WTC11 (cell line): Measurements from ENCODE around the gene MXRA8. TPM values are rescaled to one million over a fixed set of nuclear protein-coding genes. Genes with fewer than 3 reads are reported as not detected.

ENCODE experiments used
- ATAC-seq: fragments of 200-7000 bp; cut with Tn5 transposase; 2 replicates; pipeline ENCODE4 v1.10.0; 2021; ENCODE audit warnings: mild to moderate bottlenecking, moderate library complexity
- CTCF ChIA-PET: fragments of 300-600 bp; sonication (Branson Sonifier 250); formaldehyde crosslinking; loops from one replicate; lab custom pipeline; 2021; ENCODE audit warnings: antibody characterized with exemption; lab: Charles Lee
- POLR2A ChIA-PET: fragments of 350-600 bp; sonication (Branson Sonifier 250); formaldehyde crosslinking; loops from one replicate; lab custom pipeline; 2021; ENCODE audit warnings: antibody characterized with exemption; lab: Charles Lee
- DNase-seq: peaks from one replicate; pipeline ENCODE4 v3.0.0; 2021; ENCODE audit warnings: low spot score
- H3K27ac Mint-ChIP-seq: 2 replicates; pipeline ENCODE4 v1.8.0; 2021; ENCODE audit warnings: mixed read lengths
- H3K27me3 Mint-ChIP-seq: 2 replicates; pipeline ENCODE4 v1.8.0; 2021; ENCODE audit warnings: low read depth, mild to moderate bottlenecking, moderate library complexity, mixed read lengths
- H3K36me3 Mint-ChIP-seq: 2 replicates; pipeline ENCODE4 v1.8.0; 2021; ENCODE audit warnings: mixed read lengths
- H3K4me1 Mint-ChIP-seq: 2 replicates; pipeline ENCODE4 v1.8.0; 2022; ENCODE audit warnings: mixed read lengths
- H3K4me3 Mint-ChIP-seq: 2 replicates; pipeline ENCODE4 v1.8.0; 2021; ENCODE audit warnings: mild to moderate bottlenecking, moderate library complexity, mixed read lengths
- H3K9me3 Mint-ChIP-seq: 2 replicates; pipeline ENCODE4 v1.8.0; 2021; ENCODE audit warnings: mixed read lengths
- EMX1 ChIP-seq: fragments of 250-450 bp; sonication (Bioruptor Pico); IDR thresholded peaks from 2 replicates; pipeline ENCODE4 v1.8.0; 2021; ENCODE audit warnings: mild to moderate bottlenecking
- GABPB1 ChIP-seq: sonication (generic); formaldehyde crosslinking; IDR thresholded peaks from 2 replicates; pipeline ENCODE4 v1.8.1; 2023; ENCODE audit warnings: mild to moderate bottlenecking, missing genetic modification reagents
- NR2C2 ChIP-seq: sonication (generic); formaldehyde crosslinking; IDR thresholded peaks from 2 replicates; pipeline ENCODE4 v1.8.0; 2022; ENCODE audit warnings: mild to moderate bottlenecking, missing genetic modification reagents
- total RNA-seq: library from RNA; stranded (reverse); gene quantifications from 3 replicates; pipeline ENCODE4 v1.2.3, GENCODE V29; 2021
- TF ChIP-seq, protein P1 (sequence below): fragments of 200-600 bp; IDR thresholded peaks from 2 replicates; pipeline ENCODE4 v1.8.0; 2022; ENCODE audit warnings: antibody characterized with exemption
- TF ChIP-seq, protein P2 (sequence below): fragments of 250-450 bp; sonication (Bioruptor Pico); IDR thresholded peaks from 2 replicates; pipeline ENCODE4 v2.1.2; 2022; ENCODE audit warnings: mild to moderate bottlenecking, moderate library complexity
- TF ChIP-seq, protein P3 (sequence below): sonication (generic); formaldehyde crosslinking; IDR thresholded peaks from 2 replicates; pipeline ENCODE4 v1.8.1; 2022; ENCODE audit warnings: mild to moderate bottlenecking, moderate library complexity, missing genetic modification reagents
- TF ChIP-seq, protein P4 (sequence below): sonication (generic); formaldehyde crosslinking; IDR thresholded peaks from 2 replicates; pipeline ENCODE4 v1.8.0; 2022; ENCODE audit warnings: mild to moderate bottlenecking, missing genetic modification reagents
- TF ChIP-seq, protein P5 (sequence below): fragments of 250-450 bp; sonication (Bioruptor Pico); IDR thresholded peaks from 2 replicates; pipeline ENCODE4 v1.9.0; 2021; ENCODE audit warnings: moderate library complexity, mild to moderate bottlenecking, inconsistent platforms, borderline replicate concordance
- TF ChIP-seq, protein P6 (sequence below): fragments of 250-450 bp; sonication (Bioruptor Pico); IDR thresholded peaks from 2 replicates; pipeline ENCODE4 v1.9.0; 2021; ENCODE audit warnings: mild to moderate bottlenecking, borderline replicate concordance
- TF ChIP-seq, protein P7 (sequence below): fragments of 250-450 bp; sonication (Bioruptor Pico); IDR thresholded peaks from 2 replicates; pipeline ENCODE4 v1.8.0; 2021; ENCODE audit warnings: mild to moderate bottlenecking

MXRA8 gene
- total RNA-seq, 1 experiment from 2014 or later: 6.7 TPM

DNA sequence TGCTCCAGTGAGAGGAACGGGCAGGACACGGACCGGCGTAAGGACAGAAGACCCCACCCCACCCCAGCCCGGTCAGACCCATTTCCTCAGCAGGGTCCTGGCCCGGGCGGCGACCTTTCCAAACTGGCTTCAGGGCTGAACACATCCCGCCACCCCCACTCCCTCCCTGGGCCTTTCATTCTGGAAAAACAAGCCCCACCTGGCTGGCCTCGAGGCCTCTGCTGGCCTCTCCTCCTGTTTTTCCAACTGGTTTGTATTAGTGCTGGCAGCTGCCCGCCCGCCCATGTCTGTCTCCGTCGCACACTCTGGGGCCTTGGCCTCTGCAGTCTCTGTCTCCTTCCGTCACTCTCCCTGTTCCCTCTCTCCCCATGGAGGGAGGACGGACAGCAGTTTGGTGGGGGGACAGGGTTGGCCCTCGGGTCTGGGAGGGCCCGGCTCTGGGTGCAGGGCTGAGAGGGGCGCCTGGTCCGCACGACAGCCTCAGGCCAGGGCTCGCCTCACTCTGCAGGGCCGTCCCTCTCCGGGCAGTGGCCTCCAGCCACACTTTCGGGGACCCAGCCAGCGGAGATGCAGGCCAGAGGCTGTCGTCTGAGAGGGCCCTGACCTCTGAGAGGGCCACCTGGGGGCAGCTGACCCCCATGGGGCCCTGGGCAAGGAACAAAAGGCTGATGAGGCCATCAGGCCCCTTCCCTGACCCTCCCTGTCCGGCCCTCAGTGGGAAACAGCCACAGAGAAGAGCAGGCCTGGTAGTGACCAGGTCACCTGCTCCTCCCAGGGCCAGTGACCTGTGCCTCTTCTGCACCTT, 1.5 kb upstream of the MXRA8 start:
- no peak for ATAC-seq

DNA sequence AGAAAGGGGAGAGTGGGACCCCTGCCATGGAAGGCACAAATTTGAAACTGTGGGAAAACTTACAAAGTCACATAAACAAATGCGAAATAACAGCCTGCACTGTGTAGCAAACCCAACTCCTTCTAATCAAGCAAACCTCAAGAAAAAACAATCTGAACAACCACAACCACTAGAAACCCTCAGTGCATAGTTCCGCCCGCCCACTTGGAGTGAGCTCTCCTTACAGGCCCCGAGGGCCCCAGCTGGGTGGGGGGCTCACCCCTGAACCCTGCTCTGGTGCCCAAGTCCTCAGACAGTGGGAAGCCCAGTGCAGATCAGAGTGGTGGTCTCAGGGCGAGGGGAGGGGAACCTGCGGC, 931 bp upstream of the MXRA8 start:
- ChIA-PET POLR2A (no interaction called here), CTCF (interaction anchor here (1.9 kb wide), 1 partner anchor 12 kb away, joined by 8 read pairs; no protein-coding TSS in a partner anchor)
- DNase-seq: no peak
- H3K4me1 Mint-ChIP-seq: peaks cover 21% of the 10 kb centered on the region
- TF ChIP-seq, protein P1, sequence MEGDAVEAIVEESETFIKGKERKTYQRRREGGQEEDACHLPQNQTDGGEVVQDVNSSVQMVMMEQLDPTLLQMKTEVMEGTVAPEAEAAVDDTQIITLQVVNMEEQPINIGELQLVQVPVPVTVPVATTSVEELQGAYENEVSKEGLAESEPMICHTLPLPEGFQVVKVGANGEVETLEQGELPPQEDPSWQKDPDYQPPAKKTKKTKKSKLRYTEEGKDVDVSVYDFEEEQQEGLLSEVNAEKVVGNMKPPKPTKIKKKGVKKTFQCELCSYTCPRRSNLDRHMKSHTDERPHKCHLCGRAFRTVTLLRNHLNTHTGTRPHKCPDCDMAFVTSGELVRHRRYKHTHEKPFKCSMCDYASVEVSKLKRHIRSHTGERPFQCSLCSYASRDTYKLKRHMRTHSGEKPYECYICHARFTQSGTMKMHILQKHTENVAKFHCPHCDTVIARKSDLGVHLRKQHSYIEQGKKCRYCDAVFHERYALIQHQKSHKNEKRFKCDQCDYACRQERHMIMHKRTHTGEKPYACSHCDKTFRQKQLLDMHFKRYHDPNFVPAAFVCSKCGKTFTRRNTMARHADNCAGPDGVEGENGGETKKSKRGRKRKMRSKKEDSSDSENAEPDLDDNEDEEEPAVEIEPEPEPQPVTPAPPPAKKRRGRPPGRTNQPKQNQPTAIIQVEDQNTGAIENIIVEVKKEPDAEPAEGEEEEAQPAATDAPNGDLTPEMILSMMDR: no peak
- TF ChIP-seq, protein P2, sequence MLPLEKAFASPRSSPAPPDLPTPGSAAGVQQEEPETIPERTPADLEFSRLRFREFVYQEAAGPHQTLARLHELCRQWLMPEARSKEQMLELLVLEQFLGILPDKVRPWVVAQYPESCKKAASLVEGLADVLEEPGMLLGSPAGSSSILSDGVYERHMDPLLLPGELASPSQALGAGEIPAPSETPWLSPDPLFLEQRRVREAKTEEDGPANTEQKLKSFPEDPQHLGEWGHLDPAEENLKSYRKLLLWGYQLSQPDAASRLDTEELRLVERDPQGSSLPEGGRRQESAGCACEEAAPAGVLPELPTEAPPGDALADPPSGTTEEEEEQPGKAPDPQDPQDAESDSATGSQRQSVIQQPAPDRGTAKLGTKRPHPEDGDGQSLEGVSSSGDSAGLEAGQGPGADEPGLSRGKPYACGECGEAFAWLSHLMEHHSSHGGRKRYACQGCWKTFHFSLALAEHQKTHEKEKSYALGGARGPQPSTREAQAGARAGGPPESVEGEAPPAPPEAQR: no peak
- TF ChIP-seq NR2C2 (no peak), EMX1 (no peak)
- TF ChIP-seq, protein P3, sequence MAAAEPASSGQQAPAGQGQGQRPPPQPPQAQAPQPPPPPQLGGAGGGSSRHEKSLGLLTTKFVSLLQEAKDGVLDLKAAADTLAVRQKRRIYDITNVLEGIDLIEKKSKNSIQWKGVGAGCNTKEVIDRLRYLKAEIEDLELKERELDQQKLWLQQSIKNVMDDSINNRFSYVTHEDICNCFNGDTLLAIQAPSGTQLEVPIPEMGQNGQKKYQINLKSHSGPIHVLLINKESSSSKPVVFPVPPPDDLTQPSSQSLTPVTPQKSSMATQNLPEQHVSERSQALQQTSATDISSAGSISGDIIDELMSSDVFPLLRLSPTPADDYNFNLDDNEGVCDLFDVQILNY: no peak
- TF ChIP-seq, protein P4, sequence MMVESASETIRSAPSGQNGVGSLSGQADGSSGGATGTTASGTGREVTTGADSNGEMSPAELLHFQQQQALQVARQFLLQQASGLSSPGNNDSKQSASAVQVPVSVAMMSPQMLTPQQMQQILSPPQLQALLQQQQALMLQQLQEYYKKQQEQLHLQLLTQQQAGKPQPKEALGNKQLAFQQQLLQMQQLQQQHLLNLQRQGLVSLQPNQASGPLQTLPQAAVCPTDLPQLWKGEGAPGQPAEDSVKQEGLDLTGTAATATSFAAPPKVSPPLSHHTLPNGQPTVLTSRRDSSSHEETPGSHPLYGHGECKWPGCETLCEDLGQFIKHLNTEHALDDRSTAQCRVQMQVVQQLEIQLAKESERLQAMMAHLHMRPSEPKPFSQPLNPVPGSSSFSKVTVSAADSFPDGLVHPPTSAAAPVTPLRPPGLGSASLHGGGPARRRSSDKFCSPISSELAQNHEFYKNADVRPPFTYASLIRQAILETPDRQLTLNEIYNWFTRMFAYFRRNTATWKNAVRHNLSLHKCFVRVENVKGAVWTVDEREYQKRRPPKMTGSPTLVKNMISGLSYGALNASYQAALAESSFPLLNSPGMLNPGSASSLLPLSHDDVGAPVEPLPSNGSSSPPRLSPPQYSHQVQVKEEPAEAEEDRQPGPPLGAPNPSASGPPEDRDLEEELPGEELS (CRISPR knock-in tag): no peak
- TF ChIP-seq, protein P5, sequence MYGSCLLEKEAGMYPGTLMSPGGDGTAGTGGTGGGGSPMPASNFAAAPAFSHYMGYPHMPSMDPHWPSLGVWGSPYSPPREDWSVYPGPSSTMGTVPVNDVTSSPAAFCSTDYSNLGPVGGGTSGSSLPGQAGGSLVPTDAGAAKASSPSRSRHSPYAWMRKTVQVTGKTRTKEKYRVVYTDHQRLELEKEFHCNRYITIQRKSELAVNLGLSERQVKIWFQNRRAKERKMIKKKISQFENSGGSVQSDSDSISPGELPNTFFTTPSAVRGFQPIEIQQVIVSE (CRISPR knock-in tag): no peak
- TF ChIP-seq, protein P6, sequence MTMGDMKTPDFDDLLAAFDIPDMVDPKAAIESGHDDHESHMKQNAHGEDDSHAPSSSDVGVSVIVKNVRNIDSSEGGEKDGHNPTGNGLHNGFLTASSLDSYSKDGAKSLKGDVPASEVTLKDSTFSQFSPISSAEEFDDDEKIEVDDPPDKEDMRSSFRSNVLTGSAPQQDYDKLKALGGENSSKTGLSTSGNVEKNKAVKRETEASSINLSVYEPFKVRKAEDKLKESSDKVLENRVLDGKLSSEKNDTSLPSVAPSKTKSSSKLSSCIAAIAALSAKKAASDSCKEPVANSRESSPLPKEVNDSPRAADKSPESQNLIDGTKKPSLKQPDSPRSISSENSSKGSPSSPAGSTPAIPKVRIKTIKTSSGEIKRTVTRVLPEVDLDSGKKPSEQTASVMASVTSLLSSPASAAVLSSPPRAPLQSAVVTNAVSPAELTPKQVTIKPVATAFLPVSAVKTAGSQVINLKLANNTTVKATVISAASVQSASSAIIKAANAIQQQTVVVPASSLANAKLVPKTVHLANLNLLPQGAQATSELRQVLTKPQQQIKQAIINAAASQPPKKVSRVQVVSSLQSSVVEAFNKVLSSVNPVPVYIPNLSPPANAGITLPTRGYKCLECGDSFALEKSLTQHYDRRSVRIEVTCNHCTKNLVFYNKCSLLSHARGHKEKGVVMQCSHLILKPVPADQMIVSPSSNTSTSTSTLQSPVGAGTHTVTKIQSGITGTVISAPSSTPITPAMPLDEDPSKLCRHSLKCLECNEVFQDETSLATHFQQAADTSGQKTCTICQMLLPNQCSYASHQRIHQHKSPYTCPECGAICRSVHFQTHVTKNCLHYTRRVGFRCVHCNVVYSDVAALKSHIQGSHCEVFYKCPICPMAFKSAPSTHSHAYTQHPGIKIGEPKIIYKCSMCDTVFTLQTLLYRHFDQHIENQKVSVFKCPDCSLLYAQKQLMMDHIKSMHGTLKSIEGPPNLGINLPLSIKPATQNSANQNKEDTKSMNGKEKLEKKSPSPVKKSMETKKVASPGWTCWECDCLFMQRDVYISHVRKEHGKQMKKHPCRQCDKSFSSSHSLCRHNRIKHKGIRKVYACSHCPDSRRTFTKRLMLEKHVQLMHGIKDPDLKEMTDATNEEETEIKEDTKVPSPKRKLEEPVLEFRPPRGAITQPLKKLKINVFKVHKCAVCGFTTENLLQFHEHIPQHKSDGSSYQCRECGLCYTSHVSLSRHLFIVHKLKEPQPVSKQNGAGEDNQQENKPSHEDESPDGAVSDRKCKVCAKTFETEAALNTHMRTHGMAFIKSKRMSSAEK (CRISPR knock-in tag): no peak
- H3K36me3 Mint-ChIP-seq: no peaks in the 10 kb centered on the region
- H3K4me3 Mint-ChIP-seq: no peak overlapping the region
- peaks cover 28% of the 10 kb centered on the region for H3K27me3 Mint-ChIP-seq
- H3K9me3 Mint-ChIP-seq: no peaks in the 10 kb centered on the region
- H3K27ac Mint-ChIP-seq: no peak overlapping the region
- no peak for ATAC-seq

More for the DNA sequence above, 1.5 kb upstream of the MXRA8 start:
- H3K4me1 Mint-ChIP-seq: peaks cover 21% of the 10 kb centered on the region
- CTCF ChIA-PET: interaction anchor here (1.9 kb wide), 1 partner anchor 11 kb away, joined by 8 read pairs; no protein-coding TSS in a partner anchor
- no peak overlapping the region for H3K27ac Mint-ChIP-seq
- peak; percentile 15 for DNase-seq
- H3K9me3 Mint-ChIP-seq: no peaks in the 10 kb centered on the region
- no peaks in the 10 kb centered on the region for H3K36me3 Mint-ChIP-seq
- H3K27me3 Mint-ChIP-seq: peaks cover 28% of the 10 kb centered on the region
- POLR2A ChIA-PET: interaction anchor here (1.0 kb wide), 1 partner anchor 39 kb away, joined by 3 read pairs; the partner anchor contains the start of gene CCNL2
- H3K4me3 Mint-ChIP-seq: no peak overlapping the region
- TF ChIP-seq, protein P7, sequence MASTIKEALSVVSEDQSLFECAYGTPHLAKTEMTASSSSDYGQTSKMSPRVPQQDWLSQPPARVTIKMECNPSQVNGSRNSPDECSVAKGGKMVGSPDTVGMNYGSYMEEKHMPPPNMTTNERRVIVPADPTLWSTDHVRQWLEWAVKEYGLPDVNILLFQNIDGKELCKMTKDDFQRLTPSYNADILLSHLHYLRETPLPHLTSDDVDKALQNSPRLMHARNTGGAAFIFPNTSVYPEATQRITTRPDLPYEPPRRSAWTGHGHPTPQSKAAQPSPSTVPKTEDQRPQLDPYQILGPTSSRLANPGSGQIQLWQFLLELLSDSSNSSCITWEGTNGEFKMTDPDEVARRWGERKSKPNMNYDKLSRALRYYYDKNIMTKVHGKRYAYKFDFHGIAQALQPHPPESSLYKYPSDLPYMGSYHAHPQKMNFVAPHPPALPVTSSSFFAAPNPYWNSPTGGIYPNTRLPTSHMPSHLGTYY (CRISPR knock-in tag): no peak
- 0 out of 2 replicates have a peak, but pooled peaks have one; percentile 10 for TF ChIP-seq GABPB1
